MM.1S (cell line): ENCODE data around the gene CDK12.
"Not testable (repeated sequence)": the region's sequence is repeated elsewhere in the genome, so short reads cannot be mapped to it uniquely, and the experiment has no call there.

Source experiments
- DNase-seq: peaks from one replicate; pipeline ENCODE4 v3.0.0-alpha.2; 2015
- H2AFZ ChIP-seq: fragments of 300-600 bp; sonication (generic); 2 replicates; pipeline ENCODE4 v1.6.0; 2016; ENCODE audit warnings: antibody characterized with exemption, low read length
- H3F3A ChIP-seq: fragments of 300-600 bp; sonication (generic); 2 replicates; pipeline ENCODE4 v1.6.1; 2016; ENCODE audit warnings: mild to moderate bottlenecking, antibody characterized with exemption, low read length, moderate library complexity, mixed read lengths; ENCODE audit not compliant: insufficient read depth
- H3K27ac ChIP-seq: fragments of 300-600 bp; sonication (generic); 2 replicates; pipeline ENCODE4 v1.5.1; 2016; ENCODE audit warnings: mild to moderate bottlenecking, low read length
- H3K27me3 ChIP-seq: fragments of 300-600 bp; sonication (generic); replicated peaks from 2 replicates; pipeline ENCODE4 v1.6.0; 2016; ENCODE audit warnings: low read length; ENCODE audit not compliant: insufficient read depth
- H3K36me3 ChIP-seq: fragments of 300-600 bp; sonication (generic); replicated peaks from 2 replicates; pipeline ENCODE4 v1.6.1; 2016; ENCODE audit warnings: mild to moderate bottlenecking, low read length, mixed read lengths; ENCODE audit not compliant: insufficient read depth
- H3K4me1 ChIP-seq: fragments of 300-600 bp; sonication (generic); 2 replicates; pipeline ENCODE4 v1.6.1; 2016; ENCODE audit warnings: low read length, mixed read lengths
- H3K4me2 ChIP-seq: fragments of 300-600 bp; sonication (generic); 2 replicates; pipeline ENCODE4 v1.6.0; 2016; ENCODE audit warnings: low read depth, low read length
- H3K4me3 ChIP-seq: fragments of 300-600 bp; sonication (generic); 2 replicates; pipeline ENCODE4 v1.5.1; 2016; ENCODE audit warnings: low read length, mixed read lengths
- H3K79me2 ChIP-seq: fragments of 300-600 bp; sonication (generic); 2 replicates; pipeline ENCODE4 v1.6.1; 2016; ENCODE audit warnings: mixed run types, low read length, mixed read lengths
- H3K9ac ChIP-seq: fragments of 300-600 bp; sonication (generic); 2 replicates; pipeline ENCODE4 v1.6.1; 2016; ENCODE audit warnings: low read length, mixed read lengths
- H3K9me2 ChIP-seq: fragments of 300-600 bp; sonication (generic); replicated peaks from 2 replicates; pipeline ENCODE4 v1.6.1; 2016; ENCODE audit warnings: mild to moderate bottlenecking, low read length, mixed read lengths; ENCODE audit not compliant: insufficient read depth
- H3K9me3 ChIP-seq: fragments of 300-600 bp; sonication (generic); replicated peaks from 2 replicates; pipeline ENCODE4 v1.6.1; 2016; ENCODE audit warnings: mild to moderate bottlenecking, low read length, mixed read lengths; ENCODE audit not compliant: insufficient read depth
- H4K20me1 ChIP-seq: fragments of 300-600 bp; sonication (generic); 2 replicates; pipeline ENCODE4 v1.6.1; 2016; ENCODE audit warnings: mild to moderate bottlenecking, low read length, moderate library complexity, mixed read lengths; ENCODE audit not compliant: insufficient read depth
- EZH2 ChIP-seq: fragments of 300-600 bp; sonication (generic); optimal IDR thresholded peaks from 2 replicates; pipeline ENCODE3; 2017; ENCODE audit warnings: low read depth, mild to moderate bottlenecking, antibody characterized with exemption, low read length, mixed read lengths
- EZH2phosphoT487 ChIP-seq: fragments of 300-600 bp; sonication (generic); IDR thresholded peaks from 2 replicates; pipeline ENCODE4 v1.6.1; 2018; ENCODE audit warnings: antibody characterized with exemption, low read length
- TF ChIP-seq, protein P1 (sequence below): fragments of 300-600 bp; sonication (generic); IDR thresholded peaks from 2 replicates; pipeline ENCODE4 v1.5.1; 2016; ENCODE audit warnings: antibody characterized with exemption, low read length, mixed read lengths

CDK12 gene

GRCh38 chr17:39486242-39486641 is 25.0 kb downstream of the CDK12 start:
- no peak overlapping the region for H3K9ac ChIP-seq
- no peak for DNase-seq
- no peak overlapping the region for H3K4me2 ChIP-seq
- TF ChIP-seq, protein P1, sequence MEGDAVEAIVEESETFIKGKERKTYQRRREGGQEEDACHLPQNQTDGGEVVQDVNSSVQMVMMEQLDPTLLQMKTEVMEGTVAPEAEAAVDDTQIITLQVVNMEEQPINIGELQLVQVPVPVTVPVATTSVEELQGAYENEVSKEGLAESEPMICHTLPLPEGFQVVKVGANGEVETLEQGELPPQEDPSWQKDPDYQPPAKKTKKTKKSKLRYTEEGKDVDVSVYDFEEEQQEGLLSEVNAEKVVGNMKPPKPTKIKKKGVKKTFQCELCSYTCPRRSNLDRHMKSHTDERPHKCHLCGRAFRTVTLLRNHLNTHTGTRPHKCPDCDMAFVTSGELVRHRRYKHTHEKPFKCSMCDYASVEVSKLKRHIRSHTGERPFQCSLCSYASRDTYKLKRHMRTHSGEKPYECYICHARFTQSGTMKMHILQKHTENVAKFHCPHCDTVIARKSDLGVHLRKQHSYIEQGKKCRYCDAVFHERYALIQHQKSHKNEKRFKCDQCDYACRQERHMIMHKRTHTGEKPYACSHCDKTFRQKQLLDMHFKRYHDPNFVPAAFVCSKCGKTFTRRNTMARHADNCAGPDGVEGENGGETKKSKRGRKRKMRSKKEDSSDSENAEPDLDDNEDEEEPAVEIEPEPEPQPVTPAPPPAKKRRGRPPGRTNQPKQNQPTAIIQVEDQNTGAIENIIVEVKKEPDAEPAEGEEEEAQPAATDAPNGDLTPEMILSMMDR: no peak
- TF ChIP-seq EZH2 (no peak), EZH2phosphoT487 (no peak)
- 0 out of 2 replicates have a peak, but pooled peaks cover 10% of the 10 kb centered on the region for H3K79me2 ChIP-seq
- H3K9me2 ChIP-seq: no peaks in the 10 kb centered on the region
- H3F3A ChIP-seq: no peaks in the 10 kb centered on the region
- H3K27me3 ChIP-seq: no peaks in the 10 kb centered on the region
- H3K36me3 ChIP-seq: peaks cover 6% of the 10 kb centered on the region
- no peak overlapping the region for H2AFZ ChIP-seq
- no peaks in the 10 kb centered on the region for H3K9me3 ChIP-seq
- H3K27ac ChIP-seq: no peak overlapping the region
- H3K4me3 ChIP-seq: no peak overlapping the region
- no peaks in the 10 kb centered on the region for H4K20me1 ChIP-seq
- no peaks in the 10 kb centered on the region for H3K4me1 ChIP-seq

DNA sequence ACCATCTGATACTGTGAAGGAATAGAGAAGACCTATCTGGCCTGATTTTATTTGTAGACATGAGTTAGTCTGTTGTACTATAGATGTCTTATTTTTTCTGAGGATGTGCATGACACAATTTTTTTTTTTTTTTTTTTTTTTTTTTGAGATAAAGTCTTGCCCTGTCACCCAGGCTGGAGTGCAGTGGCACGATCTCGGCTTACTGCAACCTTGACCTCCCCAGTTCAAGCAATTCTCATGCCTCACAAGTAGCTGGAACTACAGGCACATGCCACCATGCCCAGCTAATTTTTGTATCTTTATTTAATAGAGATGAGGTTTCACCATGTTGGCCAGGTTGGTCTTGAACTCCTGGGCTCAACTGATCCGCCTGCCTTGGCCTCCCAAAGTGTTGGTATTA is 26.2 kb downstream of the CDK12 start:
- H3K9me2 ChIP-seq, H2AFZ ChIP-seq, H3K36me3 ChIP-seq, H3K27ac ChIP-seq, H4K20me1 ChIP-seq, H3K4me1 ChIP-seq, H3K27me3 ChIP-seq, H3K79me2 ChIP-seq, H3K9me3 ChIP-seq, H3K4me3 ChIP-seq, H3F3A ChIP-seq, H3K9ac ChIP-seq, DNase-seq, H3K4me2 ChIP-seq: not testable (repeated sequence)

DNA sequence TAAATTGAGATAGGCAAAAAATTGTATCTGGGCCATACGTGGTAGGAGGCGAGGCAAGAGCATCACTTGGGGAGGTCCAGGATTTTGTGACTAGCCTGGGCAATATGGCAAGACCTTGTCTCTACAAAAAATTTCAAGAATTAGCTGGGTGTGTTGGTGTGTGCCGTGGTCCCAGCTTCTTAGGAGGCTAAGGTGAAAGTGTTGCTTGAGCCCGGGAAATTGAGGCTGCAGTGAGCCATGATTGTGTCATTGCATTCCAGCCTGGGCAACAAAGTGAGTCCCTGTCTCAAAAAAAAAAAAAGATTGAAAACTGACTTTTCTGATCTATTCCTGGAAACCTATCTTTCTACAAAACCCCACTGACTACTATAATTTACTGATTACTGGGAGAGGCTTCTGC is 26.7 kb downstream of the CDK12 start:
- Histone ChIP-seq H3K36me3 (peaks cover 6% of the 10 kb centered on the region), H3K27me3 (no peaks in the 10 kb centered on the region), H3K27ac (no peak overlapping the region), H3K4me1 (no peaks in the 10 kb centered on the region), H2AFZ (no peak overlapping the region), H3K9ac (no peak overlapping the region), H3K4me3 (no peak overlapping the region), H3K9me2 (no peaks in the 10 kb centered on the region), H3K4me2 (no peak overlapping the region), H3K79me2 (0 out of 2 replicates have a peak, but pooled peaks cover 10% of the 10 kb centered on the region), H4K20me1 (no peaks in the 10 kb centered on the region), H3F3A (no peaks in the 10 kb centered on the region), H3K9me3 (no peaks in the 10 kb centered on the region)
- TF ChIP-seq, protein P1: no peak
- no peak for TF ChIP-seq EZH2
- no peak for TF ChIP-seq EZH2phosphoT487
- no peak for DNase-seq

- not testable (repeated sequence) for H3K9me2 ChIP-seq, H2AFZ ChIP-seq, H3K4me3 ChIP-seq, H3F3A ChIP-seq, H4K20me1 ChIP-seq, H3K27ac ChIP-seq, H3K79me2 ChIP-seq, H3K36me3 ChIP-seq, H3K4me1 ChIP-seq, H3K4me2 ChIP-seq, DNase-seq, H3K9me3 ChIP-seq, H3K9ac ChIP-seq, H3K27me3 ChIP-seq
Measured at GRCh38 chr17:39496921-39497320, 35.6 kb downstream of the CDK12 start.
